VCaP (cell line): ENCODE measurements around the gene MACF1.

Experiments used
- H3K27ac ChIP-seq: fragments of 450-650 bp; 2 replicates; pipeline ENCODE4 v1.5.1; 2017
- CTCF ChIP-seq: fragments of 450-650 bp; conservative IDR thresholded peaks from 2 replicates; pipeline ENCODE4 v1.5.1; 2017; ENCODE audit warnings: mild to moderate bottlenecking, moderate library complexity

The MACF1 gene

GRCh38 chr1:39344394-39345154 lies 140.1 kb downstream of the MACF1 start:
- TF ChIP-seq CTCF, result no peak
- peak overlapping the region; percentile 94 for H3K27ac ChIP-seq

GRCh38 chr1:39346872-39347271 lies 142.4 kb downstream of the MACF1 start:
- peak overlapping the region; percentile 94 for H3K27ac ChIP-seq
- TF ChIP-seq CTCF, result no peak

GRCh38 chr1:39348278-39348677 lies 143.8 kb downstream of the MACF1 start:
- no peak; the same call in 1 of the 2 replicates for TF ChIP-seq CTCF
- peak overlapping the region; percentile 94 for H3K27ac ChIP-seq

- no peak for TF ChIP-seq CTCF
- H3K27ac ChIP-seq, result no peak overlapping the region
Measured at GRCh38 chr1:39352881-39353280, 148.4 kb downstream of the MACF1 start.

GRCh38 chr1:39354572-39354971 lies 150.1 kb downstream of the MACF1 start:
- peak; percentile 19 for TF ChIP-seq CTCF
- no peak overlapping the region for H3K27ac ChIP-seq

GRCh38 chr1:39358491-39358890 lies 154.0 kb downstream of the MACF1 start:
- H3K27ac ChIP-seq, result peak overlapping the region; percentile 88
- TF ChIP-seq CTCF, result no peak

- no peak for TF ChIP-seq CTCF
- peak overlapping the region; percentile 88 for H3K27ac ChIP-seq
Measured at GRCh38 chr1:39359028-39359570, 154.6 kb downstream of the MACF1 start.
